Keratinocyte (primary cell): ENCODE measurements around the gene MPHOSPH6. TPM values are rescaled to one million over a fixed set of nuclear protein-coding genes. Genes with fewer than 3 reads are reported as not detected.

Experiments
- DNase-seq: peaks from one replicate; pipeline ENCODE4 v3.0.0-alpha.2; 2011; ENCODE audit warnings: low read depth, missing footprints, low spot score
- FAIRE-seq: peaks from 2 replicates; lab custom pipeline; 2011; peaks lifted over from hg19 to GRCh38; lab: Jason Lieb, UNC
- H2AFZ ChIP-seq: 2 replicates; pipeline ENCODE4 v1.6.0; 2012; ENCODE audit warnings: low read length, control low read depth, inconsistent platforms; ENCODE audit not compliant: control insufficient read depth
- H3K27ac ChIP-seq: 2 replicates; pipeline ENCODE4 v1.5.1; 2011; ENCODE audit warnings: low read length; ENCODE audit not compliant: control insufficient read depth, insufficient read depth
- H3K27me3 ChIP-seq: 3 replicates; pipeline ENCODE4 v1.6.0; 2011; ENCODE audit warnings: low read length; ENCODE audit not compliant: control insufficient read depth, insufficient read depth; ENCODE audit errors: extremely low read depth
- H3K36me3 ChIP-seq, 2 experiments: 2 replicates in 1 of 2; 3 replicates in 1 of 2; pipeline ENCODE4 v1.5.1; 2011; ENCODE audit warnings: low read length in 2 of 2, mild to moderate bottlenecking in 1 of 2; ENCODE audit not compliant: control insufficient read depth in 2 of 2, insufficient read depth in 2 of 2; ENCODE audit errors: extremely low read depth in 1 of 2
- H3K4me1 ChIP-seq: 3 replicates; pipeline ENCODE4 v1.5.1; 2011; ENCODE audit warnings: low read length; ENCODE audit not compliant: control insufficient read depth, insufficient read depth; ENCODE audit errors: extremely low read depth
- H3K4me2 ChIP-seq: 3 replicates; pipeline ENCODE4 v1.6.0; 2011; ENCODE audit warnings: low read depth, low read length; ENCODE audit not compliant: control insufficient read depth, insufficient read depth; ENCODE audit errors: extremely low read depth
- H3K4me3 ChIP-seq, 3 experiments: fragments of 200-600 bp in 1 of 3; sonication (generic) in 1 of 3; 2 replicates in 2 of 3; 3 replicates in 1 of 3; pipeline ENCODE4 v1.5.1; 2011 to 2016; ENCODE audit warnings: low read length in 3 of 3, mild to moderate bottlenecking in 3 of 3, control low read depth in 2 of 3, inconsistent platforms in 1 of 3, low read depth in 1 of 3, mixed read lengths in 1 of 3, mixed run types in 1 of 3, moderate library complexity in 1 of 3; ENCODE audit not compliant: control insufficient read depth in 2 of 3, insufficient read depth in 2 of 3; ENCODE audit errors: extremely low read depth in 1 of 3
- H3K79me2 ChIP-seq: 2 replicates; pipeline ENCODE4 v1.6.0; 2012; ENCODE audit warnings: low read length; ENCODE audit not compliant: control insufficient read depth, insufficient read depth
- H3K9ac ChIP-seq: 3 replicates; pipeline ENCODE4 v1.6.0; 2011; ENCODE audit warnings: low read length; ENCODE audit not compliant: control insufficient read depth, insufficient read depth; ENCODE audit errors: extremely low read depth
- H3K9me1 ChIP-seq: 3 replicates; pipeline ENCODE4 v1.6.0; 2011; ENCODE audit warnings: low read length; ENCODE audit not compliant: control insufficient read depth, insufficient read depth; ENCODE audit errors: extremely low read depth
- H3K9me3 ChIP-seq: 2 replicates; pipeline ENCODE4 v1.5.1; 2012; ENCODE audit warnings: low read depth, low read length; ENCODE audit not compliant: control insufficient read depth
- H4K20me1 ChIP-seq: 3 replicates; pipeline ENCODE4 v1.6.0; 2011; ENCODE audit warnings: low read length; ENCODE audit not compliant: control insufficient read depth, insufficient read depth; ENCODE audit errors: extremely low read depth
- CTCF ChIP-seq, 3 experiments: IDR thresholded peaks in 1 of 3; conservative IDR thresholded peaks in 1 of 3; optimal IDR thresholded peaks in 1 of 3; 2 replicates in 2 of 3; 3 replicates in 1 of 3; pipeline versions ENCODE3 to v1.5.1; 2011; ENCODE audit warnings: low read length in 3 of 3, mild to moderate bottlenecking in 3 of 3, moderate library complexity in 2 of 3, control low read depth in 1 of 3, inconsistent platforms in 1 of 3; ENCODE audit not compliant: insufficient read depth in 2 of 3; ENCODE audit errors: extremely low read depth in 1 of 3
- EZH2 ChIP-seq: IDR thresholded peaks from one replicate; pipeline ENCODE4 v1.6.1; 2012; ENCODE audit warnings: inconsistent platforms, mild to moderate bottlenecking, low read length, moderate library complexity
- dilution Hi-C: fragments of 300-500 bp; cut with MboI; formaldehyde crosslinking; loops from one replicate; pipeline ENCODE4 v1.7.0; 2020; ENCODE audit warnings: low sequenced_read_pairs; ENCODE audit not compliant: extremely low pct_ligation_motif_present
- polyA plus RNA-seq, 5 experiments: library from polyadenylated mRNA; depleted of rRNA in 3 of 5; stranded (reverse) in 3 of 5; stranded (forward) in 1 of 5; unstranded in 1 of 5; fragments of >200 nt; gene quantifications; 1 replicate in 1 of 5; 2 replicates in 3 of 5; 3 replicates in 1 of 5; pipeline versions ENCODE4 v1.2.1 to v1.2.3, GENCODE V29; 2011 to 2012; ENCODE audit warnings: missing spikeins in 2 of 5, low read depth in 1 of 5, low replicate concordance in 1 of 5

The MPHOSPH6 gene
- polyA plus RNA-seq, 1 donor (not counting 4 experiments of a cell fraction or from before 2014, with no cell fraction given): 76.1 TPM

GRCh38 chr16:82203198-82203597, 33.2 kb upstream of the MPHOSPH6 start:
- dilution Hi-C loops: no loop called here
- H2AFZ ChIP-seq: no peak overlapping the region
- H3K9me3 ChIP-seq: no peaks in the 10 kb centered on the region
- H3K4me1 ChIP-seq: peaks cover 9% of the 10 kb centered on the region
- no peaks in the 10 kb centered on the region for H3K27me3 ChIP-seq
- H3K79me2 ChIP-seq: no peaks in the 10 kb centered on the region
- H3K4me2 ChIP-seq: no peak overlapping the region
- TF ChIP-seq EZH2 (no peak), CTCF (optimal IDR thresholded peaks at IDR 0.05 in 1 of 3, IDR thresholded peaks at IDR 0.05 in 1 of 3, conservative IDR thresholded peaks at IDR 0.05 in 1 of 3; ENCODE audit: extremely low read depth in 1 of 3, insufficient read depth in 2 of 3, low read length in 3 of 3) (no peak)
- no peak overlapping the region for H3K4me3 ChIP-seq
- no peak for DNase-seq
- no peak overlapping the region for H3K27ac ChIP-seq
- no peaks in the 10 kb centered on the region for H4K20me1 ChIP-seq
- no peaks in the 10 kb centered on the region for H3K9me1 ChIP-seq
- no peak for FAIRE-seq
- no peaks in the 10 kb centered on the region for H3K36me3 ChIP-seq
- H3K9ac ChIP-seq: no peak overlapping the region

GRCh38 chr16:82201926-82202325, 31.9 kb upstream of the MPHOSPH6 start:
- Histone ChIP-seq H3K27me3 (no peaks in the 10 kb centered on the region), H3K79me2 (no peaks in the 10 kb centered on the region), H3K27ac (no peak overlapping the region), H3K4me3 (no peak overlapping the region), H3K4me1 (peaks cover 16% of the 10 kb centered on the region), H3K9me1 (no peaks in the 10 kb centered on the region), H3K4me2 (no peak overlapping the region), H3K36me3 (no peaks in the 10 kb centered on the region), H2AFZ (no peak overlapping the region), H3K9me3 (no peaks in the 10 kb centered on the region), H3K9ac (no peak overlapping the region), H4K20me1 (no peaks in the 10 kb centered on the region)
- TF ChIP-seq EZH2 (no peak), CTCF (optimal IDR thresholded peaks at IDR 0.05 in 1 of 3, IDR thresholded peaks at IDR 0.05 in 1 of 3, conservative IDR thresholded peaks at IDR 0.05 in 1 of 3; ENCODE audit: extremely low read depth in 1 of 3, insufficient read depth in 2 of 3, low read length in 3 of 3) (no peak)
- FAIRE-seq: no peak
- dilution Hi-C loops: no loop called here
- no peak for DNase-seq
